ENCODE results near the gene GSTK1. TPM values are rescaled to one million over a fixed set of nuclear protein-coding genes. Genes with fewer than 3 reads are reported as not detected.

Gene GSTK1
- total and polyA plus RNA-seq, 2 of the 8 experiments (the other 6 are each of a cell fraction or from before 2014, with no cell fraction given), result 25.5 to 32.5 TPM

DNA sequence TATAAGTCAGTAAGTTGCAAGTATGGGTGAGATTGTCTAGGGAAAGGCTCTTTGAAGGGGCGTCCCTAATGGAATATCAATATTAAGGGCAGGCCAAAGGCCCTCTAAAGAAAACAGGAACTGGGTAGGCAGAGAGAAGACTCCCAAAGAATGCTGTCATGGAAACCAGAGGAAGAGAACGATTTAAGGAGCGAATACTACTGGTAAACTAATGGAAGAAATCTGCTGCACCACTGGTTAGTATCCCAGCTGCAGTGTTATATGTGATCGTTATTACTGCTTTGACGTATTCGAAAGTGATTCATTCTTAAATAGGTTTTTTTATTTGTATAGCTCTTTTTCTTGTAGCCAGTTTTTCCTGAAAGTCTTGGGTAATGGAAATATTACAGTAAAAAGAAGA lies 26.2 kb downstream of the GSTK1 start:
- Histone ChIP-seq H4K8ac (ENCODE audit: extremely low read depth, insufficient read depth, low read length) (no peak overlapping the region), H3K79me2 (ENCODE audit: control insufficient read depth in 1 of 2, insufficient read depth in 2 of 2, low read length in 2 of 2) (peaks cover 0 to 36% of the 10 kb centered on the region in 2 experiments; a peak in 3 of 4 replicates), H3K23ac (ENCODE audit: insufficient read length) (no peak overlapping the region), H4K91ac (replicated peaks; ENCODE audit: insufficient read length, low read length) (no peak overlapping the region), H2AFZ (ENCODE audit: low read length) (no peak overlapping the region), H3K14ac (ENCODE audit: insufficient read length) (no peak overlapping the region), H3K4me3 (ENCODE audit: extremely low read depth in 1 of 4, insufficient read depth in 2 of 4, low read depth in 3 of 4, low read length in 4 of 4) (peak overlapping the region; percentile 81 to 96 (median 90)), H3K9ac (replicated peaks in 1 of 4; ENCODE audit: extremely low read depth in 1 of 4, low read depth in 3 of 4, low read length in 3 of 4) (peak overlapping the region in 3 of 4 experiments; percentile 83 to 98 (median 97); a peak in 3 of 7 replicates), H3K56ac (replicated peaks; ENCODE audit: insufficient read length, low read depth, low read length) (no peak overlapping the region), H4K5ac (ENCODE audit: insufficient read length, low read depth, low read length) (no peak overlapping the region), H3K27ac (ENCODE audit: low read depth, low read length) (no peak overlapping the region), H2AK5ac (ENCODE audit: low read depth, low read length) (no peak overlapping the region), H2BK12ac (ENCODE audit: low read depth, low read length) (no peak overlapping the region), H2BK5ac (ENCODE audit: low read depth, low read length) (no peak overlapping the region), H3K79me1 (ENCODE audit: low read depth, low read length) (peaks cover 3% of the 10 kb centered on the region), H3K23me2 (ENCODE audit: low read depth, low read length) (peaks cover 8% of the 10 kb centered on the region), H2BK15ac (ENCODE audit: low read length) (no peak overlapping the region), H2BK120ac (replicated peaks; ENCODE audit: low read depth, low read length) (no peak overlapping the region), H2BK20ac (ENCODE audit: low read length) (no peak overlapping the region), H3K18ac (ENCODE audit: extremely low read depth, low read length) (no peak overlapping the region), H3K4me1 (replicated peaks in 1 of 4; ENCODE audit: control insufficient read depth in 3 of 4, insufficient read depth in 4 of 4, low read length in 3 of 4) (peaks cover 0 to 11% (median 6%) of the 10 kb centered on the region in 4 experiments; a peak in 5 of 7 replicates), H4K20me1 (replicated peaks in 1 of 2; ENCODE audit: control insufficient read depth in 1 of 2, insufficient read depth in 2 of 2, low read length in 2 of 2) (peaks cover 0 to 2% of the 10 kb centered on the region in 2 experiments), H3K4ac (replicated peaks; ENCODE audit: insufficient read length, low read depth, low read length) (no peak overlapping the region), H3K9me3 (ENCODE audit: insufficient read depth in 2 of 2, low read depth in 1 of 2, low read length in 1 of 2) (peaks cover 6 to 13% of the 10 kb centered on the region in 2 experiments), H3K27me3 (replicated peaks in 1 of 4; ENCODE audit: control insufficient read depth in 3 of 4, extremely low read depth in 1 of 4, insufficient read depth in 3 of 4, low read length in 3 of 4) (peaks cover 10 to 21% (median 20%) of the 10 kb centered on the region in 4 experiments), H3K36me3 (ENCODE audit: control insufficient read depth in 2 of 4, insufficient read depth in 4 of 4, low read length in 3 of 4) (peaks cover 18 to 37% (median 28%) of the 10 kb centered on the region in 4 experiments), H3K4me2 (ENCODE audit: insufficient read depth in 1 of 2, low read depth in 2 of 2, low read length in 2 of 2) (peak overlapping the region; percentile 84 to 97)
- ChIA-PET POLR2A (ENCODE audit: partially characterized antibody) (interaction anchor here (1.1 to 2.0 kb wide), 3 partner anchors 10 to 103 kb away, joined by 3 to 10 read pairs (median 3); no protein-coding TSS in a partner anchor), CTCF (ENCODE audit: partially characterized antibody) (interaction anchor here (0.8 to 9.1 kb wide), 3 partner anchors 11 to 49 kb away, joined by 4 to 85 read pairs (median 32); no protein-coding TSS in a partner anchor)
- 71% methylated on average over 6 of the region's 6 CpGs; no CpG with 5 or more reads in 1 of the 2 experiments for WGBS, 2 experiments (ENCODE audit: extremely low coverage in 1 of 2, insufficient coverage in 1 of 2, insufficient read length in 1 of 2, insufficient replicate concordance in 2 of 2, low coverage in 1 of 2, low lambda C conversion rate in 2 of 2, missing lambda C conversion rate in 1 of 2)
- no peak for TF ChIP-seq KDM1A (IDR thresholded peaks at IDR 0.05; ENCODE audit: borderline replicate concordance, low read length)
- no peak for DNase-seq (ENCODE audit: low read depth in 1 of 2, low spot score in 2 of 2)
- no peak for FAIRE-seq
